NK-92 treated with Interleukin-12 subunit alpha and Interleukin-12 subunit beta, amount 100 ng/mL, for 24 hours (cell line): ENCODE results near the gene SACS.
"Not testable (repeated sequence)": the region's sequence is repeated elsewhere in the genome, so short reads cannot be mapped to it uniquely, and the experiment has no call there.

Experiments used
- DNase-seq: peaks from one replicate; lab custom pipeline; 2025; lab: John Stamatoyannopoulos, UW

The SACS gene

GRCh38 chr13:23456437-23457210 is 23.1 kb upstream of the SACS start:
- no peak for DNase-seq

- no peak for DNase-seq
Measured at GRCh38 chr13:23455401-23456185, 22.1 kb upstream of the SACS start.

- no peak for DNase-seq
Measured at GRCh38 chr13:23453132-23453531, 19.6 kb upstream of the SACS start.

- DNase-seq = no peak
Measured at GRCh38 chr13:23450340-23451046, 17.0 kb upstream of the SACS start.

GRCh38 chr13:23449398-23450162 is 16.1 kb upstream of the SACS start:
- DNase-seq = no peak

GRCh38 chr13:23447927-23448326 is 14.4 kb upstream of the SACS start:
- no peak for DNase-seq

GRCh38 chr13:23445794-23446193 is 12.3 kb upstream of the SACS start:
- DNase-seq = no peak

- DNase-seq = no peak
Measured at GRCh38 chr13:23443878-23444277, 10.4 kb upstream of the SACS start.

GRCh38 chr13:23443110-23443509 is 9.6 kb upstream of the SACS start:
- no peak for DNase-seq

GRCh38 chr13:23440821-23441618 is 7.5 kb upstream of the SACS start:
- no peak for DNase-seq

GRCh38 chr13:23440324-23440723 is 6.8 kb upstream of the SACS start:
- DNase-seq = not testable (repeated sequence)

GRCh38 chr13:23437916-23438315 is 4.4 kb upstream of the SACS start:
- no peak for DNase-seq

GRCh38 chr13:23436680-23437079 is 3.2 kb upstream of the SACS start:
- no peak for DNase-seq

GRCh38 chr13:23434491-23434890 is 989 bp upstream of the SACS start:
- no peak for DNase-seq

GRCh38 chr13:23432626-23433025 is 876 bp downstream of the SACS start:
- no peak for DNase-seq

- no peak for DNase-seq
Measured at GRCh38 chr13:23430664-23431063, 2.8 kb downstream of the SACS start.

- no peak for DNase-seq
Measured at GRCh38 chr13:23427881-23428528, 5.5 kb downstream of the SACS start.

GRCh38 chr13:23427342-23427843 is 6.1 kb downstream of the SACS start:
- no peak for DNase-seq

- DNase-seq = no peak
Measured at GRCh38 chr13:23421596-23421995, 11.9 kb downstream of the SACS start.
